ENCODE results near the gene CRYL1.

DNA sequence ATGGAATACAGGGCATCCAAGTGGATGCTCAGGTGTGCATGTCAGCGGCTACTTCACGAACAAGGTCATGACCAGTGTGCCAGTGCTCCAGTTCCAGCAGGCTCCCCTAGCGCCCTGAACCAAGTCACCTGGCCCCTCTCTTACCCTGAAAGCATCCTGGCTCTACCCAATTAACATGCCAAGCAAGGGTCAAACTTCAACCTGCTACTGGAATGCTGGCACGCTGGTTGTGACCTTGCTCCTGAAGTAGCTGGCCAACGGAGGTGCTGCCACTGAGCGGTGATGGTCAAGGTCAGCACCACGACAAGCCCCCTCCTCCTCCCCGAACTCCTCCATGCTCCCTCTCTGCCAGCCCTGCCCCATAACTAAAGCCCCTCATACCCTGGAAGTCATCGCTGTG lies 96.0 kb downstream of the CRYL1 start:
- TF ChIP-seq, protein P1, sequence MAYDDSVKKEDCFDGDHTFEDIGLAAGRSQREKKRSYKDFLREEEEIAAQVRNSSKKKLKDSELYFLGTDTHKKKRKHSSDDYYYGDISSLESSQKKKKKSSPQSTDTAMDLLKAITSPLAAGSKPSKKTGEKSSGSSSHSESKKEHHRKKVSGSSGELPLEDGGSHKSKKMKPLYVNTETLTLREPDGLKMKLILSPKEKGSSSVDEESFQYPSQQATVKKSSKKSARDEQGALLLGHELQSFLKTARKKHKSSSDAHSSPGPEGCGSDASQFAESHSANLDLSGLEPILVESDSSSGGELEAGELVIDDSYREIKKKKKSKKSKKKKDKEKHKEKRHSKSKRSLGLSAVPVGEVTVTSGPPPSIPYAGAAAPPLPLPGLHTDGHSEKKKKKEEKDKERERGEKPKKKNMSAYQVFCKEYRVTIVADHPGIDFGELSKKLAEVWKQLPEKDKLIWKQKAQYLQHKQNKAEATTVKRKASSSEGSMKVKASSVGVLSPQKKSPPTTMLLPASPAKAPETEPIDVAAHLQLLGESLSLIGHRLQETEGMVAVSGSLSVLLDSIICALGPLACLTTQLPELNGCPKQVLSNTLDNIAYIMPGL (CRISPR knock-in tag; IDR thresholded peaks at IDR 0.05; ENCODE audit: borderline replicate concordance in 1 of 2, low read depth in 1 of 2): no peak
- TF ChIP-seq BHLHE40 (IDR thresholded peaks at IDR 0.05; ENCODE audit: low read length) (no peak), ZNF75D (CRISPR knock-in tag; IDR thresholded peaks at IDR 0.05; ENCODE audit: borderline replicate concordance) (no peak), CREB1 (IDR thresholded peaks at IDR 0.05) (no peak), CREB1 (CRISPR knock-in tag; IDR thresholded peaks at IDR 0.05) (no peak), FOXC1 (CRISPR knock-in tag; IDR thresholded peaks at IDR 0.05; ENCODE audit: borderline replicate concordance) (no peak), HDAC6 (IDR thresholded peaks at IDR 0.05; ENCODE audit: low read depth, low read length) (no peak), ZNF337 (CRISPR knock-in tag; IDR thresholded peaks at IDR 0.05; ENCODE audit: borderline replicate concordance, low read depth) (no peak), ZNF12 (CRISPR knock-in tag; IDR thresholded peaks at IDR 0.05) (no peak), HOXA3 (CRISPR knock-in tag; IDR thresholded peaks at IDR 0.05) (no peak), SP1 (IDR thresholded peaks at IDR 0.05) (no peak), SP1 (CRISPR knock-in tag; IDR thresholded peaks at IDR 0.05) (no peak)
- TF ChIP-seq, protein P2, sequence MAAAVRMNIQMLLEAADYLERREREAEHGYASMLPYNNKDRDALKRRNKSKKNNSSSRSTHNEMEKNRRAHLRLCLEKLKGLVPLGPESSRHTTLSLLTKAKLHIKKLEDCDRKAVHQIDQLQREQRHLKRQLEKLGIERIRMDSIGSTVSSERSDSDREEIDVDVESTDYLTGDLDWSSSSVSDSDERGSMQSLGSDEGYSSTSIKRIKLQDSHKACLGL (CRISPR knock-in tag; IDR thresholded peaks at IDR 0.05): no peak
- TF ChIP-seq, protein P3, sequence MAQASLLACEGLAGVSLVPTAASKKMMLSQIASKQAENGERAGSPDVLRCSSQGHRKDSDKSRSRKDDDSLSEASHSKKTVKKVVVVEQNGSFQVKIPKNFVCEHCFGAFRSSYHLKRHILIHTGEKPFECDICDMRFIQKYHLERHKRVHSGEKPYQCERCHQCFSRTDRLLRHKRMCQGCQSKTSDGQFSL (CRISPR knock-in tag; IDR thresholded peaks at IDR 0.05): no peak

All from HepG2 (cell line).